ENCODE measurements around the gene PPP6R2.
"Not testable (repeated sequence)": the region's sequence is repeated elsewhere in the genome, so short reads cannot be mapped to it uniquely, and the experiment has no call there.

Gene PPP6R2

GRCh38 chr22:50318698-50319411 is 24.3 kb upstream of the PPP6R2 start:
- DNase-seq, result no peak

- no peak for DNase-seq
Observed at GRCh38 chr22:50319503-50319951, 23.6 kb upstream of the PPP6R2 start.

GRCh38 chr22:50320116-50320515 is 23.0 kb upstream of the PPP6R2 start:
- DNase-seq, result no peak

GRCh38 chr22:50320671-50321325 is 22.3 kb upstream of the PPP6R2 start:
- DNase-seq, result no peak

GRCh38 chr22:50322382-50323104 is 20.6 kb upstream of the PPP6R2 start:
- DNase-seq, result not testable (repeated sequence)

- no peak for DNase-seq
Observed at GRCh38 chr22:50323900-50324299, 19.2 kb upstream of the PPP6R2 start.

- no peak for DNase-seq
Observed at GRCh38 chr22:50325444-50326224, 17.5 kb upstream of the PPP6R2 start.

GRCh38 chr22:50326225-50326955 is 16.7 kb upstream of the PPP6R2 start:
- DNase-seq, result no peak

- peak; percentile 65 for DNase-seq
Observed at GRCh38 chr22:50326956-50327710, 16.0 kb upstream of the PPP6R2 start, which contains the start of gene DENND6B. Gene DENND6B (minus strand): TSS chr22:50327012. CDS start chr22:50326988, 24 bp downstream.

- no peak for DNase-seq
Observed at GRCh38 chr22:50327711-50328019, 15.5 kb upstream of the PPP6R2 start.

- DNase-seq, result no peak
Observed at GRCh38 chr22:50329236-50329635, 13.9 kb upstream of the PPP6R2 start.

GRCh38 chr22:50334433-50334832 is 8.7 kb upstream of the PPP6R2 start:
- DNase-seq, result not testable (repeated sequence)

GRCh38 chr22:50337262-50338041 is 5.7 kb upstream of the PPP6R2 start:
- no peak for DNase-seq

- no peak for DNase-seq
Observed at GRCh38 chr22:50338042-50338573, 5.0 kb upstream of the PPP6R2 start.

GRCh38 chr22:50338860-50339462 is 4.2 kb upstream of the PPP6R2 start:
- no peak for DNase-seq

- no peak for DNase-seq
Observed at GRCh38 chr22:50339945-50340879, 2.9 kb upstream of the PPP6R2 start.

- peak; percentile 71 for DNase-seq
Observed at GRCh38 chr22:50341977-50342650, 1.0 kb upstream of the PPP6R2 start.

GRCh38 chr22:50343541-50343935 is 411 bp downstream of the PPP6R2 start:
- no peak for DNase-seq
